Mesenchymal stem cell (in vitro differentiated cells and primary cell): Measurements from ENCODE around the gene GMPPB.
A peak's percentile ranks its signal among the peaks of the same experiment; 100 is the strongest.

Source experiments
- DNase-seq: peaks from one replicate; pipeline ENCODE4 v3.0.0-alpha.2; 2013
- H2AFZ ChIP-seq: one replicate; pipeline ENCODE4 v1.6.1; 2013; ENCODE audit warnings: low read depth, mild to moderate bottlenecking, control low read depth, inconsistent platforms, low read length, moderate library complexity
- H2AK5ac ChIP-seq: 2 replicates; pipeline ENCODE4 v1.6.1; 2013; ENCODE audit warnings: low read length, moderate library complexity, mild to moderate bottlenecking, inconsistent platforms; ENCODE audit not compliant: severe bottlenecking
- H2BK120ac ChIP-seq: one replicate; pipeline ENCODE4 v1.6.1; 2013; ENCODE audit warnings: low read depth, mild to moderate bottlenecking, inconsistent platforms, low read length, moderate library complexity
- H2BK12ac ChIP-seq, 2 experiments: one replicate each; pipeline ENCODE4 v1.6.1; 2013; ENCODE audit warnings: inconsistent platforms in 2 of 2, low read length in 2 of 2, mild to moderate bottlenecking in 2 of 2, moderate library complexity in 2 of 2, control low read depth in 1 of 2
- H2BK15ac ChIP-seq: one replicate; pipeline ENCODE4 v1.6.1; 2013; ENCODE audit warnings: mild to moderate bottlenecking, low read depth, inconsistent platforms; ENCODE audit not compliant: poor library complexity, severe bottlenecking
- H2BK5ac ChIP-seq: 2 replicates; pipeline ENCODE4 v1.6.1; 2013; ENCODE audit warnings: low read depth, mild to moderate bottlenecking, low read length, control low read depth, inconsistent platforms; ENCODE audit not compliant: poor library complexity, severe bottlenecking
- H3K14ac ChIP-seq, 2 experiments: one replicate each; pipeline ENCODE4 v1.6.1; 2013; ENCODE audit warnings: inconsistent platforms in 2 of 2, low read length in 2 of 2, control low read depth in 1 of 2, mild to moderate bottlenecking in 1 of 2, moderate library complexity in 1 of 2
- H3K18ac ChIP-seq, 2 experiments: one replicate each; pipeline ENCODE4 v1.6.1; 2013; ENCODE audit warnings: inconsistent platforms in 2 of 2, low read length in 2 of 2, control low read depth in 1 of 2, low read depth in 1 of 2, mild to moderate bottlenecking in 1 of 2
- H3K23ac ChIP-seq, 2 experiments: one replicate each; pipeline ENCODE4 v1.6.1; 2013; ENCODE audit warnings: inconsistent platforms in 2 of 2, low read length in 2 of 2, mild to moderate bottlenecking in 2 of 2, moderate library complexity in 2 of 2, control low read depth in 1 of 2
- H3K27ac ChIP-seq: 2 replicates; pipeline ENCODE4 v1.5.1; 2013; ENCODE audit warnings: mild to moderate bottlenecking, moderate library complexity, low read length, control low read depth, inconsistent platforms; ENCODE audit not compliant: poor library complexity, severe bottlenecking
- H3K27me3 ChIP-seq, 2 experiments: 2 replicates each; pipeline versions ENCODE4 v1.6.1 to v1.7.0; 2013; ENCODE audit warnings: low read length in 2 of 2, mild to moderate bottlenecking in 2 of 2, moderate library complexity in 2 of 2, control low read depth in 1 of 2, inconsistent platforms in 1 of 2; ENCODE audit not compliant: control insufficient read depth in 1 of 2, insufficient read depth in 1 of 2
- H3K36me3 ChIP-seq, 2 experiments: 2 replicates each; pipeline versions ENCODE4 v1.6.1 to v1.7.0; 2013; ENCODE audit warnings: low read length in 2 of 2, control low read depth in 1 of 2, inconsistent platforms in 1 of 2, low read depth in 1 of 2, mild to moderate bottlenecking in 1 of 2; ENCODE audit not compliant: insufficient read depth in 2 of 2, control insufficient read depth in 1 of 2
- H3K4ac ChIP-seq, 2 experiments: one replicate each; pipeline ENCODE4 v1.6.1; 2013; ENCODE audit warnings: inconsistent platforms in 2 of 2, low read length in 2 of 2, mild to moderate bottlenecking in 2 of 2, moderate library complexity in 2 of 2, control low read depth in 1 of 2, low read depth in 1 of 2
- H3K4me1 ChIP-seq: 2 replicates; pipeline ENCODE4 v1.6.1; 2013; ENCODE audit warnings: low read depth, low read length, control low read depth; ENCODE audit not compliant: control insufficient read depth, insufficient read depth
- H3K4me2 ChIP-seq: 2 replicates; pipeline ENCODE4 v1.6.1; 2013; ENCODE audit warnings: low read length, mild to moderate bottlenecking, inconsistent platforms; ENCODE audit not compliant: poor library complexity, severe bottlenecking
- H3K4me3 ChIP-seq, 2 experiments: 2 replicates each; pipeline versions ENCODE4 v1.5.1 to v1.7.0; 2013; ENCODE audit warnings: low read length in 2 of 2, mild to moderate bottlenecking in 2 of 2, control low read depth in 1 of 2, low read depth in 1 of 2; ENCODE audit not compliant: insufficient read depth in 1 of 2
- H3K79me1 ChIP-seq: replicated peaks from 2 replicates; pipeline ENCODE4 v1.6.1; 2013; ENCODE audit warnings: mild to moderate bottlenecking, control low read depth, low read length, inconsistent platforms; ENCODE audit not compliant: poor library complexity, severe bottlenecking
- H3K9ac ChIP-seq: 2 replicates; pipeline ENCODE4 v1.7.0; 2013; ENCODE audit warnings: mild to moderate bottlenecking, low read length, moderate library complexity
- H3K9me3 ChIP-seq: 2 replicates; pipeline ENCODE4 v1.7.0; 2013; ENCODE audit warnings: mild to moderate bottlenecking, low read length; ENCODE audit not compliant: control insufficient read depth
- H4K8ac ChIP-seq: one replicate; pipeline ENCODE4 v1.6.1; 2013; ENCODE audit warnings: inconsistent platforms, mild to moderate bottlenecking, low read length, moderate library complexity
- H4K91ac ChIP-seq: one replicate; pipeline ENCODE4 v1.6.1; 2013; ENCODE audit warnings: mild to moderate bottlenecking, low read length, inconsistent platforms
- WGBS: methylation state at CpG from one replicate; pipeline ENCODE4 v1.1.7; 2013; ENCODE audit warnings: mixed read lengths; 5-methylcytosine and 5-hydroxymethylcytosine counted together

Gene GMPPB

DNA sequence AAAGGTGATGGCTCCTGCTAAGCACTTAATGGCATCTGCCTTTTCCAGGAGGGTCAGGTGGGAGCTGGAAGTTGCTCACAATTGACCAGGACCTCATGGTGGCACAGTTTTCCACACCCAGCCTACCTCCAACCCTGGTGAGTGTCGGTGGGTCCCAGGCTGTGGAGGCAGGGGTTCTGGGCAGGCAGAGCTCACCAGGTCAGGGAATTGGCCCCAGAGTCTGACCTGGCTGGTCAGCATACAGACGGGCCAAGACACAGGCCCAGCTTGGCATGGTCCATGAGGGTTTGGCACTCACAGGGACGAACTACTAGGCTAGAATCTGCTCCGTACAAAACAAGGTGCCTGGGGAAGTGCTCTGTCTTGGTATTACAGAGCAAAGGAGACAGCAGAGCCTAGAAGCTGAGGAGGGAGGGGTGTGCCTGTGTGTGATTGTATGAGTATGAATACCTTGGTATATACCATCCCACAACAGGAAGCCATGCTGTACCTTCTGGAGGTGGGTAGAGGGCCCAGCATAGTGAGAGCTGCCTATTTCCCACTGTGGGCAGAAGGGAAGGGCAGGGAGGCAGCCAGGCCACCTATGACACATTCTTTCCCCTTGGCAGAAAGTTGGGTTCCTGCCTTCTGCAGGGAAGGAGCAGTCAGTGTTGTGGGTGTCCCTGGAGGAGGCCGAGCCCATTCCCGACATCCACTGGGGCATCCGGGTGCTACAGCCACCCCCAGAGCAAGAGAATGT, 43.1 kb downstream of the GMPPB start:
- Histone ChIP-seq H2BK120ac (no peak overlapping the region), H2AK5ac (no peak overlapping the region), H2BK15ac (no peak overlapping the region), H3K9me3 (no peaks in the 10 kb centered on the region), H2BK5ac (no peak overlapping the region), H3K14ac (no peak overlapping the region), H3K4ac (no peak overlapping the region), H4K8ac (no peak overlapping the region), H3K36me3 (peaks cover 88 to 92% of the 10 kb centered on the region in 2 experiments), H3K9ac (no peak overlapping the region), H3K27ac (no peak overlapping the region), H3K27me3 (no peaks in the 10 kb centered on the region), H3K4me1 (peaks cover 25% of the 10 kb centered on the region), H2AFZ (no peak overlapping the region), H4K91ac (no peak overlapping the region), H3K4me2 (no peak overlapping the region), H3K4me3 (no peak overlapping the region), H2BK12ac (no peak overlapping the region), H3K23ac (no peak overlapping the region), H3K18ac (no peak overlapping the region), H3K79me1 (peaks cover 42% of the 10 kb centered on the region)
- 96% methylated on average over 7 of the region's 7 CpGs for WGBS
- DNase-seq, result no peak

GRCh38 chr3:49675912-49676311, 47.8 kb downstream of the GMPPB start:
- Histone ChIP-seq H3K27ac (no peak overlapping the region), H3K4me2 (no peak overlapping the region), H3K36me3 (peaks cover 55 to 58% of the 10 kb centered on the region in 2 experiments), H3K9me3 (no peaks in the 10 kb centered on the region), H4K91ac (no peak overlapping the region), H3K18ac (no peak overlapping the region), H2BK12ac (no peak overlapping the region), H3K4ac (no peak overlapping the region), H2BK15ac (no peak overlapping the region), H3K14ac (no peak overlapping the region), H3K79me1 (peaks cover 52% of the 10 kb centered on the region), H4K8ac (no peak overlapping the region), H2BK5ac (no peak overlapping the region), H3K27me3 (no peaks in the 10 kb centered on the region), H2BK120ac (no peak overlapping the region), H3K23ac (no peak overlapping the region), H3K4me1 (peaks cover 24% of the 10 kb centered on the region), H2AK5ac (no peak overlapping the region), H3K4me3 (no peak overlapping the region), H2AFZ (no peak overlapping the region), H3K9ac (no peak overlapping the region)
- WGBS, result 97% methylated on average over 11 of the region's 11 CpGs
- DNase-seq, result no peak

DNA sequence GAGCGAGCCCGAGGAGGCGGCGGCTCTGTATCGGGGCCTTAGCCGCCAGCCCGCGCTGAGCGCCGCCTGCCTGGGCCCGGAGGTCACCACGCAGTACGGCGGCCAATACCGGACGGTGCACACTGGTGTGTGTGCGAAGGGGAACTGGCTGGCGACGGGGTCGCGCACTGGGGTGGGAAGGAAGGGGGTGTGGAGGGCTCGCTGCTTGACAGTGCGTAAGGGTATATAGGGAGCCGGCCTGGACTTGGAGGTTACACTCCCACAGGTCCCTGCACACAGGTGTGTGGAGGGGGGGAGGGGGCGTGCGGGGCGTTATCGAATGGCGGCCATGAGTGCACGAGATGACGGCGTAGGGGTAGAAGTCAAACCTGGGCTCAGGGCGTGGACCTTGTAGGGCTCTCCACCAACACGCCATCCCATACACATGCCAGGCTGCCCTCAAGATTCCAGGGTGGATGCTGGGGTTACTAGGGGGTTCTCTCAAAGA, 49.2 kb downstream of the GMPPB start:
- H2BK120ac ChIP-seq, result no peak overlapping the region
- no peak overlapping the region for H2AK5ac ChIP-seq
- no peaks in the 10 kb centered on the region for H3K9me3 ChIP-seq
- no peaks in the 10 kb centered on the region for H3K27me3 ChIP-seq
- H4K8ac ChIP-seq, result peak overlapping the region; percentile 82
- H2BK12ac ChIP-seq, result peak overlapping the region in 1 of 2 experiments; percentile 31
- H3K4ac ChIP-seq, result peak overlapping the region; percentile 68 to 83
- H3K18ac ChIP-seq, result peak overlapping the region; percentile 74 to 92
- peaks cover 41 to 44% of the 10 kb centered on the region in 2 experiments for H3K36me3 ChIP-seq
- no peak for DNase-seq
- H3K4me2 ChIP-seq, result peak overlapping the region; percentile 61
- H3K14ac ChIP-seq, result peak overlapping the region in 1 of 2 experiments; percentile 94
- WGBS, result 3% methylated on average over 31 of the region's 34 CpGs
- H3K9ac ChIP-seq, result peak overlapping the region; percentile 90
- peak overlapping the region; percentile 84 for H2AFZ ChIP-seq
- peaks cover 24% of the 10 kb centered on the region for H3K4me1 ChIP-seq
- peak overlapping the region; percentile 93 to 95 for H3K4me3 ChIP-seq
- H2BK5ac ChIP-seq, result no peak overlapping the region
- H3K27ac ChIP-seq, result no peak overlapping the region
- H2BK15ac ChIP-seq, result peak overlapping the region; percentile 76
- H3K23ac ChIP-seq, result no peak overlapping the region
- H4K91ac ChIP-seq, result peak overlapping the region; percentile 84
- peaks cover 50% of the 10 kb centered on the region for H3K79me1 ChIP-seq

DNA sequence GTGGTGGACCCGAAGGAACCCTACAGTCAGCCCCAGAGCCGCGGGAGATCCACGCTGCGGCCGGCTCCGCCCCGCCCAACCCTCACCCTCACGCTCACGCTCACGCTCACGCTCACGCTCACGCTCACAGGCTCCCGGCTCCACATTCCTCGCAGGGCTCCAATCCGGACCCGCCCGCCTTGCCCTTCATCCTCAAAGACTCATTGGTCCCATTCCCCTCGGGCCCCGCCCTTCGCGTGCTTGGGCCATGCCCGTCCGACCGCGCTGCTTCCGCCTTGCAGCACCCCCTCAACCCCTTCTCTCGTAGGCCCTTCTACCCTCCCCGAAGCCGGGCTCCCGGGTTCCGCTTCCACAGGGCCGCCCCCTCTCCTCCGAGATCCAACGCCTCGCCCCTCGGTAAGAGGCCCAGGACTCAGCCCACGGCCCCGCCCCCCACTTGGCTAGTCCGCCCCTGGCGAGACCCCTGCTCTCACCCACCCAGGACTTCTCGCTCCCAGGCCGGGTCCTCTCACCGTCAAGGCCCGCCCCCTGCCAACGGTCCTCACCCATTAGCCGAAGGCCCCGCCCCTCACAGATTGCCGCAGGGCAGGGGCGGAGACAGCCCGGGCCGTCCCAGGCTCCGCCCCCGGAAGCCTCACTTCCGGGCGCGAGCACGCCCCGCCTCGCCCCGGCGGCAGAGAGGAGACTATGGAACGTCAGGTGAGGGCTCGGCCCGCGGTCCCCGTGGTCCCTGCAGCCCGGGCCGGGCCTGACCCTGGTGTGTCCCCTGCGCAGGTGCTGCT, 49.8 kb downstream of the GMPPB start, which contains the start of gene APEH:
Gene APEH (plus strand): TSS at position 637 of the 782 bp plus-strand sequence. CDS start 51 bp downstream, at position 688.
- Histone ChIP-seq H3K4ac (peak within 1 kb of the TSS; percentile 68 to 85), H3K9me3 (no peaks in the 10 kb centered on the region), H3K4me3 (peak within 1 kb of the TSS; percentile 93 to 95), H2BK5ac (peak within 1 kb of the TSS; percentile 90), H3K4me2 (peak within 1 kb of the TSS; percentile 65), H3K36me3 (peaks cover 35 to 38% of the 10 kb centered on the region in 2 experiments), H3K27ac (peak within 1 kb of the TSS; percentile 88), H2BK12ac (peak within 1 kb of the TSS in 1 of 2 experiments; percentile 51), H2AFZ (peak within 1 kb of the TSS; percentile 84), H3K18ac (peak within 1 kb of the TSS; percentile 74 to 92), H3K23ac (no peak within 1 kb of the TSS), H3K79me1 (peaks cover 44% of the 10 kb centered on the region), H3K27me3 (peaks cover 0 to 5% of the 10 kb centered on the region in 2 experiments), H3K9ac (peak within 1 kb of the TSS; percentile 90), H3K4me1 (peaks cover 30% of the 10 kb centered on the region), H2BK15ac (peak within 1 kb of the TSS; percentile 83), H2BK120ac (no peak within 1 kb of the TSS), H3K14ac (peak within 1 kb of the TSS in 1 of 2 experiments; percentile 94), H2AK5ac (peak within 1 kb of the TSS; percentile 87), H4K8ac (peak within 1 kb of the TSS; percentile 86), H4K91ac (peak within 1 kb of the TSS; percentile 87)
- WGBS, result under 1% methylated on average over 70 of the region's 71 CpGs
- DNase-seq, result peak; percentile 99
